Heart left ventricle (tissue), 13 donors: ENCODE measurements around the gene CBLB.

ENCODE experiments used
- CTCF ChIP-seq, 12 donors: fragments of 200-600 bp; sonication (generic) in 4 of 12; IDR thresholded peaks; one replicate each; pipeline versions ENCODE4 v1.5.0 to v1.8.0; 2018 to 2022; ENCODE audit warnings: antibody characterized with exemption in 12 of 12, mild to moderate bottlenecking in 5 of 12
- POLR2A ChIP-seq, 2 donors: fragments of 450-650 bp; IDR thresholded peaks; one replicate each; pipeline ENCODE4 v1.6.1; 2017; ENCODE audit warnings: antibody characterized with exemption in 2 of 2, mild to moderate bottlenecking in 2 of 2, moderate library complexity in 2 of 2
- donor health status: ischemic (EF 13 %, LVEDD 7.1; RV severe dilation, severe dysfunction).
- donor health status: DM: no; HTN: yes; CAD: no.
- donor health status: DM: no; HTN: no; CAD: no.
- donor health status: ischemic (EF 25% LVEDD 6.9; RV normal size, moderate dysfunction).
- donor health status: ischemic (EF 25% LVEDD 5.7; RV mildly dilated, moderate dysfunction).
- donor health status: ischemic (EF 35%, LVEDD 5.7; RV mildly dilated, moderate dysfunction).
- donor health status: nonischemic (EF 11% LVEDD 7.7; RV severe dilation, severe dysfunction).
- donor health status: DM: yes; HTN: yes; CAD: no.
- donor health status: PGD.
- donor health status: ischemic (EF 29% LVEDD 5.4; RV normal size, mild dysfunction).
- donor health status: nonischemic (EF 23%, LVEDD 6.1; RV moderate dilation, normal function).

DNA sequence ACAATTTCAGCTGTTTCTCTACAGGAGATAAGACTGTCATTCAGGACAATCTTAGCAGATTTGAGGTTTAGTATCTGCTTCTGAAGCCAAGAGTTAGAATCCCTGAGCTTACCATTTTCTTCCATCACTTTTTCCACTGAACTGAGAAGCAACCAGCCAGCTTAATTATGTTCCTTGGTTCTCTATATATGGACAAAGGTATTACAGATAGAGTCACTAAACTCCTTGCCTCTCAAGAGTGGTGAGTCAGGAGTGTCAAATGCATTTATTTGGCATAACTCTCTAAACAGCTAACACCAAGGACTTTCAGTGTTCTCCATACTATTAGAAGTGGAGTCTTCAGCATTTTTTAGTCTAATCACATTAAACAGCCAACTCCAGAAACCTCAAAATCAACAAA lies 262.8 kb downstream of the CBLB start:
- TF ChIP-seq CTCF (IDR thresholded peaks at IDR 0.05) = no peak
- no peak for TF ChIP-seq POLR2A (IDR thresholded peaks at IDR 0.05)
